GM12878 (cell line): ENCODE data around the gene CFAP57. TPM values are rescaled to one million over a fixed set of nuclear protein-coding genes. Genes with fewer than 3 reads are reported as not detected.

Source experiments
- ATAC-seq: fragments of 200-7000 bp; cut with Tn5 transposase; 3 replicates; pipeline ENCODE4 v1.9.1; 2020; ENCODE audit warnings: mild to moderate bottlenecking, moderate library complexity
- BruUV-seq: library from RNA; stranded (reverse); fragments of 400-500 nt; replicated peaks from 2 replicates; lab custom pipeline; 2021; lab: Mats Ljungman, UMichigan
- CTCF ChIA-PET: fragments of 300-600 bp; sonication (Branson Sonifier 250); formaldehyde crosslinking; extraction: SDS; loops from one replicate; lab custom pipeline; 2021; ENCODE audit warnings: inconsistent platforms; lab: Yijun Ruan, JAX
- POLR2A ChIA-PET: fragments of 350-600 bp; formaldehyde crosslinking; extraction: SDS; loops from one replicate; lab custom pipeline; 2021; ENCODE audit warnings: inconsistent platforms; lab: Charles Lee
- RAD21 ChIA-PET: fragments of 300-600 bp; sonication (Branson Sonifier 250); formaldehyde crosslinking; loops from one replicate; lab custom pipeline; 2023; ENCODE audit warnings: antibody characterized with exemption; ENCODE audit not compliant: unreplicated experiment; lab: Charles Lee
- SMC1A ChIA-PET: fragments of 300-600 bp; sonication (Branson Sonifier 250); formaldehyde crosslinking; loops from one replicate; lab custom pipeline; 2023; ENCODE audit not compliant: unreplicated experiment, uncharacterized antibody; lab: Charles Lee
- DNase-seq: peaks from one replicate; pipeline ENCODE4 v3.0.0-alpha.2; 2011; ENCODE audit warnings: low read depth, low spot score
- FAIRE-seq: peaks from 3 replicates; lab custom pipeline; 2011; peaks lifted over from hg19 to GRCh38; lab: Jason Lieb, UNC
- H2AFZ ChIP-seq: 2 replicates; pipeline ENCODE4 v1.6.0; 2011; ENCODE audit warnings: low read depth, low read length, control low read depth; ENCODE audit not compliant: control insufficient read depth
- H3K27ac ChIP-seq: 2 replicates; pipeline ENCODE4 v1.5.1; 2011; ENCODE audit warnings: control low read depth; ENCODE audit not compliant: control insufficient read depth, insufficient read depth
- H3K27me3 ChIP-seq, 2 experiments: replicated peaks in 1 of 2; 2 replicates each; pipeline versions ENCODE4 v1.6.0 to v1.6.1; 2011; ENCODE audit warnings: low read length in 1 of 2; ENCODE audit not compliant: control insufficient read depth in 2 of 2, insufficient read depth in 2 of 2
- H3K36me3 ChIP-seq, 2 experiments: 2 replicates each; pipeline ENCODE4 v1.5.1; 2011; ENCODE audit warnings: low read length in 1 of 2; ENCODE audit not compliant: control insufficient read depth in 2 of 2, insufficient read depth in 2 of 2
- H3K4me1 ChIP-seq: 2 replicates; pipeline ENCODE4 v1.6.1; 2011; ENCODE audit warnings: mild to moderate bottlenecking, low read length, moderate library complexity, mixed read lengths; ENCODE audit not compliant: control insufficient read depth, insufficient read depth
- H3K4me2 ChIP-seq: 2 replicates; pipeline ENCODE4 v1.6.0; 2011; ENCODE audit warnings: control low read depth; ENCODE audit not compliant: control insufficient read depth, insufficient read depth
- H3K4me3 ChIP-seq: fragments of 200-600 bp; sonication (generic); 2 replicates; pipeline ENCODE4 v1.5.1; 2016
- H3K79me2 ChIP-seq: 2 replicates; pipeline ENCODE4 v1.6.0; 2011; ENCODE audit warnings: low read length; ENCODE audit not compliant: control insufficient read depth, insufficient read depth
- H3K9ac ChIP-seq: 2 replicates; pipeline ENCODE4 v1.8.0; 2011; ENCODE audit warnings: low read length, control low read depth, mixed read lengths; ENCODE audit not compliant: control insufficient read depth, insufficient read depth
- H3K9me3 ChIP-seq: replicated peaks from 3 replicates; pipeline ENCODE4 v1.5.1; 2011; ENCODE audit warnings: mild to moderate bottlenecking, low read length; ENCODE audit not compliant: control insufficient read depth, insufficient read depth
- H4K20me1 ChIP-seq: 2 replicates; pipeline ENCODE4 v1.6.0; 2011; ENCODE audit not compliant: control insufficient read depth, insufficient read depth
- E2F4 ChIP-seq: IDR thresholded peaks from 2 replicates; pipeline ENCODE4 v1.6.1; 2012; ENCODE audit warnings: low read depth, low read length, improper control_type of control experiment
- ETV6 ChIP-seq, 2 experiments: fragments of 450-650 bp in 1 of 2; IDR thresholded peaks in 1 of 2; conservative IDR thresholded peaks in 1 of 2; 2 replicates each; pipeline ENCODE4 v1.6.1; 2014; ENCODE audit warnings: antibody characterized with exemption in 1 of 2, borderline replicate concordance in 1 of 2, low read depth in 1 of 2, mild to moderate bottlenecking in 1 of 2, moderate library complexity in 1 of 2
- IRF4 ChIP-seq: IDR thresholded peaks from 2 replicates; pipeline ENCODE4 v1.6.1; 2011; ENCODE audit warnings: low read depth, low read length
- IRF5 ChIP-seq: fragments of 450-650 bp; IDR thresholded peaks from 2 replicates; pipeline ENCODE4 v1.6.1; 2017; ENCODE audit warnings: borderline replicate concordance
- LARP7 ChIP-seq: fragments of 450-650 bp; IDR thresholded peaks from 2 replicates; pipeline ENCODE4 v1.6.1; 2017; ENCODE audit warnings: mild to moderate bottlenecking
- MEF2B ChIP-seq: fragments of 450-650 bp; IDR thresholded peaks from 2 replicates; pipeline ENCODE4 v1.6.1; 2018; ENCODE audit warnings: mild to moderate bottlenecking, moderate library complexity; ENCODE audit not compliant: partially characterized antibody, poor library complexity, severe bottlenecking
- MLLT1 ChIP-seq: fragments of 450-650 bp; IDR thresholded peaks from 2 replicates; pipeline ENCODE4 v1.6.1; 2016; ENCODE audit warnings: mild to moderate bottlenecking
- RAD21 ChIP-seq: IDR thresholded peaks from 2 replicates; pipeline ENCODE4 v1.6.1; 2011; ENCODE audit warnings: mild to moderate bottlenecking, low read depth, low read length, moderate library complexity; ENCODE audit not compliant: insufficient read depth
- RBBP5 ChIP-seq: fragments of 200-600 bp; sonication (generic); conservative IDR thresholded peaks from 2 replicates; pipeline ENCODE4 v1.6.1; 2016
- REST ChIP-seq: IDR thresholded peaks from 2 replicates; pipeline ENCODE4 v1.6.1; 2012; ENCODE audit warnings: mild to moderate bottlenecking, low read depth, low read length
- ZBTB33 ChIP-seq: fragments of 450-650 bp; IDR thresholded peaks from 2 replicates; pipeline ENCODE4 v1.6.1; 2017; ENCODE audit warnings: mild to moderate bottlenecking
- WGBS: methylation state at CpG from one replicate; pipeline ENCODE4 v1.1.6; 2016; ENCODE audit warnings: low lambda C conversion rate; ENCODE audit not compliant: insufficient replicate concordance, insufficient coverage; ENCODE audit errors: missing lambda C conversion rate; 5-methylcytosine and 5-hydroxymethylcytosine counted together
- in situ Hi-C: fragments of 300-500 bp; cut with MboI; formaldehyde crosslinking; loops from 9 replicates; pipeline ENCODE4 v1.14.3; 2018; ENCODE audit warnings: mixed read lengths
- intact Hi-C: fragments of 100-400 bp; cut with micrococcal nuclease; formaldehyde crosslinking; loops from one replicate; pipeline ENCODE4 v1.14.2; 2022; ENCODE audit not compliant: unreplicated experiment
- polyA plus RNA-seq, 11 experiments: library from polyadenylated mRNA; depleted of rRNA in 4 of 11; unstranded in 6 of 11; stranded (reverse) in 5 of 11; fragments of >200 nt; fragmentation: Nextera tagmentation in 4 of 11; fragmentation: Illumina TruSeq in 1 of 11; extraction: Ambion mirVana in 4 of 11; extraction: Trizol in 1 of 11; gene quantifications; 1 replicate in 1 of 11; 2 replicates in 10 of 11; pipeline versions ENCODE4 v1.2.1 to v1.2.3, GENCODE V29; 2011 to 2016; ENCODE audit warnings: inconsistent platforms in 2 of 11, missing spikeins in 2 of 11, low read depth in 1 of 11
- total RNA-seq, 4 experiments: library from RNA; depleted of rRNA in 3 of 4; stranded (reverse); fragments of >200 nt in 3 of 4; fragmentation: Illumina TruSeq in 1 of 4; extraction: Trizol in 1 of 4; gene quantifications; 2 replicates each; pipeline versions ENCODE4 v1.2.1 to v1.2.3, GENCODE V29; 2013 to 2021

CFAP57 gene
- total and polyA plus RNA-seq, 10 of the 15 experiments (the other 5 are each of a cell fraction or from before 2014, with no cell fraction given): 0.45 to 4.8 (median 1.3) TPM

- ATAC-seq (no peak), DNase-seq (no peak), FAIRE-seq (no peak)
- ChIA-PET SMC1A (interaction anchor here (1.2 to 5.9 kb wide), 4 partner anchors 19 to 66 kb away, joined by 3 to 40 read pairs (median 4); no protein-coding TSS in a partner anchor), RAD21 (interaction anchor here (4.7 kb wide), 1 partner anchor 54 kb away, joined by 30 read pairs; no protein-coding TSS in a partner anchor), POLR2A (interaction anchor here (0.7 to 3.0 kb wide), 3 partner anchors 9 to 54 kb away, joined by 3 to 11 read pairs (median 3); no protein-coding TSS in a partner anchor), CTCF (interaction anchor here (0.9 to 4.3 kb wide), 3 partner anchors 13 to 64 kb away, joined by 3 to 19 read pairs (median 3); no protein-coding TSS in a partner anchor)
- no TSS peak for BruUV-seq
- no peaks in the 10 kb centered on the region; a peak in 1 of 4 replicates for H3K27me3 ChIP-seq
- H3K9ac ChIP-seq: no peak overlapping the region
- 50% methylated on average over 2 of the region's 2 CpGs for WGBS
- no peaks in the 10 kb centered on the region for H3K9me3 ChIP-seq
- H3K4me3 ChIP-seq: no peak overlapping the region
- H3K79me2 ChIP-seq: no peaks in the 10 kb centered on the region
- in situ Hi-C loops (no loop called here), intact Hi-C loops (no loop called here)
- no peaks in the 10 kb centered on the region for H3K36me3 ChIP-seq
- peaks cover 13% of the 10 kb centered on the region for H3K4me1 ChIP-seq
- no peak overlapping the region for H3K4me2 ChIP-seq
- H4K20me1 ChIP-seq: no peaks in the 10 kb centered on the region
- no peak overlapping the region for H3K27ac ChIP-seq
- no peak overlapping the region for H2AFZ ChIP-seq
- TF ChIP-seq RBBP5 (no peak), MEF2B (no peak), REST (no peak), E2F4 (no peak), ETV6 (conservative IDR thresholded peaks at IDR 0.05 in 1 of 2, IDR thresholded peaks at IDR 0.05 in 1 of 2; ENCODE audit: borderline replicate concordance in 1 of 2, low read depth in 1 of 2) (no peak), RAD21 (no peak), MLLT1 (no peak), IRF4 (no peak), ZBTB33 (no peak), LARP7 (no peak), IRF5 (no peak)
Measured at GRCh38 chr1:43293176-43293575, 121.0 kb downstream of the CFAP57 start.
